ENCODE measurements around the gene ACER2.
A peak's percentile ranks its signal among the peaks of the same experiment; 100 is the strongest.

Gene ACER2

DNA sequence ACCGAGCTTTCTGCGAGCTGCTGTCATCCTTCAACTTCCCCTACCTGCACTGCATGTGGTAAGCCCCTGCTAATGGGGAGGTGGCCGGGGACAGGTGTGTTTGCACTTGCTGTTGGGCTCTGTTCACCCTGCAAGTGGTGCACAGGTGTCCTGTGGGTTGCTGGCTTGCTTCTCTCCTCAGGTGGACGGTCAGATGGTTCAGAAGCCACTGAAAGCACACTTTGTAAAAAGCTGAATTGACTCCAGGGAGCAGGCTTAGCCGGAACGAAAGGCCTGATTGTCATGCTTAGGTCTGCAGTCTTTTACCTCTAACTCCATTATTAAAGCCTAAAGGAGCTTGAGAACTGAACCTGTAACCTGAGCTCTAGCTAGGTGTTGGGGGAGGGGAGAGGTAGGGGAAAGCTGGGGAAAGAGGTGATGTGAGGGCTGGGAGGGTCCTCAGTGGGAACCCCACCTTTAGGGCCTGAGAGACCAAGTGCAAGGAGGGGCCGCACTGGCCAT is 37.6 kb downstream of the ACER2 start:
- no peaks in the 10 kb centered on the region for H3K27me3 ChIP-seq (ENCODE audit: insufficient read depth, low read length)
- no peak overlapping the region for H2AFZ ChIP-seq (ENCODE audit: low read length)
- H3K4me1 ChIP-seq (ENCODE audit: insufficient read depth, low read length, severe bottlenecking), result peaks cover 2% of the 10 kb centered on the region
- H3K36me3 ChIP-seq (ENCODE audit: insufficient read depth, low read length), result no peaks in the 10 kb centered on the region
- H3K79me2 ChIP-seq (ENCODE audit: insufficient read depth, low read length), result no peaks in the 10 kb centered on the region
- no peak overlapping the region for H3K4me3 ChIP-seq (ENCODE audit: low read depth, low read length, poor library complexity, severe bottlenecking)
- no peaks in the 10 kb centered on the region for H3K9me3 ChIP-seq (ENCODE audit: low read length)
- H3K27ac ChIP-seq (ENCODE audit: low read depth, low read length, poor library complexity, severe bottlenecking), result no peak overlapping the region
- TF ChIP-seq EZH2 (IDR thresholded peaks at IDR 0.05; ENCODE audit: borderline replicate concordance, low read length), result no peak
- TF ChIP-seq, protein P1, sequence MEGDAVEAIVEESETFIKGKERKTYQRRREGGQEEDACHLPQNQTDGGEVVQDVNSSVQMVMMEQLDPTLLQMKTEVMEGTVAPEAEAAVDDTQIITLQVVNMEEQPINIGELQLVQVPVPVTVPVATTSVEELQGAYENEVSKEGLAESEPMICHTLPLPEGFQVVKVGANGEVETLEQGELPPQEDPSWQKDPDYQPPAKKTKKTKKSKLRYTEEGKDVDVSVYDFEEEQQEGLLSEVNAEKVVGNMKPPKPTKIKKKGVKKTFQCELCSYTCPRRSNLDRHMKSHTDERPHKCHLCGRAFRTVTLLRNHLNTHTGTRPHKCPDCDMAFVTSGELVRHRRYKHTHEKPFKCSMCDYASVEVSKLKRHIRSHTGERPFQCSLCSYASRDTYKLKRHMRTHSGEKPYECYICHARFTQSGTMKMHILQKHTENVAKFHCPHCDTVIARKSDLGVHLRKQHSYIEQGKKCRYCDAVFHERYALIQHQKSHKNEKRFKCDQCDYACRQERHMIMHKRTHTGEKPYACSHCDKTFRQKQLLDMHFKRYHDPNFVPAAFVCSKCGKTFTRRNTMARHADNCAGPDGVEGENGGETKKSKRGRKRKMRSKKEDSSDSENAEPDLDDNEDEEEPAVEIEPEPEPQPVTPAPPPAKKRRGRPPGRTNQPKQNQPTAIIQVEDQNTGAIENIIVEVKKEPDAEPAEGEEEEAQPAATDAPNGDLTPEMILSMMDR (IDR thresholded peaks at IDR 0.05; ENCODE audit: low read length), result no peak
- H3K4me2 ChIP-seq (ENCODE audit: low read length), result no peak overlapping the region
- no peaks in the 10 kb centered on the region for H3K9me2 ChIP-seq (ENCODE audit: low read depth, low read length)
- no peak overlapping the region for H3K9ac ChIP-seq (ENCODE audit: low read length)
- H3F3A ChIP-seq (ENCODE audit: insufficient read depth, low read length), result no peaks in the 10 kb centered on the region
- H4K20me1 ChIP-seq (ENCODE audit: insufficient read depth, low read length), result no peaks in the 10 kb centered on the region

DNA sequence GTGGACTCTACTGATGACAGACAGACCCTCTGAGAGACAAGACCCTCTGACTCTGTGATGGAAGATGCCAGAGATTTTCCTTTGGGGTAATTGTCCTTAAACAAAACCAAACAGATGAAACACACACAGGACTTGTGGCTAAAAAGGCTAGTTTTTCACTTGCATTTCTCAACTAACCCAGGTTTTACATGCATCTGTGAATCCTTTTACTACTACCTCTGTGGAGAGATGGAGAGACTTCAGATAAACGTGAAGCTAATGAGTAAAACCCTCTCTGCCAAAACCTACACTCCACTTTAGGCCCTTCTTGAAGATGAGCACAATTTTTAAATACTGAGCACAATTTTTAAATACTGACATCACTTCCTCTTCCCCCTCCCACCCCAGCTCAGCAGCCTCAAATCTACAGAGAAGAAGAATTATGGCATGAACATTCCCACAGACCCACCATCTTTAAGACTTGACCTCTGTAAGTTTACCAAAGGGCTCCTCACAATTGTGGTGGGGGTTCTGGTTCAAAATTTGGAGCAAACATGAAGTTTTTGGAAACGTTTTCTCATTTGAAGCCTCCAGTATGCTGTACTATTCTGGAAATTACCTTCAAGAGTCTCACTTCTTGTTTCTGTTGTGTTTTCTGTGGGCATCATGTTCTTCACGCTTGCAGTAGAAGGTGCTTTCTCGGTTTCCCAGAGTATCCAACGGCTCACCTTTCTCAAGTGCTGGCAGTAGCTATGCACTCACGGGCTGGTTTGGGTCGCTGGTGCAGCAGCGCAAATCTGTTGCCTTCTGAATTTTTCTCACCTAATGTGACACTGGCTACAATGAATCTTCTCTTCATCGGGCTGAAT is 42.7 kb downstream of the ACER2 start:
- no peak for TF ChIP-seq EZH2 (IDR thresholded peaks at IDR 0.05; ENCODE audit: borderline replicate concordance, low read length)
- TF ChIP-seq, protein P1 (IDR thresholded peaks at IDR 0.05; ENCODE audit: low read length), result no peak
- Histone ChIP-seq H3K9me3 (ENCODE audit: low read length) (no peaks in the 10 kb centered on the region), H3K4me3 (ENCODE audit: low read depth, low read length, poor library complexity, severe bottlenecking) (peak overlapping the region; percentile 27), H3K79me2 (ENCODE audit: insufficient read depth, low read length) (no peaks in the 10 kb centered on the region), H3K9ac (ENCODE audit: low read length) (no peak overlapping the region), H3K36me3 (ENCODE audit: insufficient read depth, low read length) (no peaks in the 10 kb centered on the region), H4K20me1 (ENCODE audit: insufficient read depth, low read length) (no peaks in the 10 kb centered on the region), H3K4me2 (ENCODE audit: low read length) (peak overlapping the region; percentile 54), H3K27me3 (ENCODE audit: insufficient read depth, low read length) (no peaks in the 10 kb centered on the region), H2AFZ (ENCODE audit: low read length) (peak overlapping the region; percentile 43; the same call in 1 of the 2 replicates), H3F3A (ENCODE audit: insufficient read depth, low read length) (no peaks in the 10 kb centered on the region), H3K4me1 (ENCODE audit: insufficient read depth, low read length, severe bottlenecking) (peaks cover 10% of the 10 kb centered on the region), H3K9me2 (ENCODE audit: low read depth, low read length) (no peaks in the 10 kb centered on the region), H3K27ac (ENCODE audit: low read depth, low read length, poor library complexity, severe bottlenecking) (no peak overlapping the region)

DNA sequence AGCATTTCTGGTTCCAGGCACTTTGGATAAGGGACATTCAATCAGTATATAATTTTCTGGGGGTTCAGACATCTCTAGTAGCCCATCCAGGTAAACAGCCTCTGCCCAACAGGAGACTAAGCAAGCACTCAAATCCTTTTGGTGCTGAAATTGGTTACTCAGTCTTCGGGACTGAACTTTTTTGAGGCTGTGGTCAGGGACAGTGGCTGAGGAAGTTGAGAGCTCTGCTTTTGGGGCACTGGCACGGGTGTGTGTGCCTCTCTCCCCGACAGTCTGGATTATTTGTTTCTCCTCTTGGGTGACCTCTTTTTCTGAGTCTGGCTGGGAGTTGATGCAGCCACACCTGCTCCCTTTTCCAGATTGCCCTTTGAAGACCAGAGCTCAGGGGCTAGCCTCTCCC is 47.6 kb downstream of the ACER2 start:
- H3K4me2 ChIP-seq (ENCODE audit: low read length), result no peak overlapping the region

More for the DNA sequence above, 47.6 kb downstream of the ACER2 start:
- H3K9me3 ChIP-seq (ENCODE audit: low read length), result no peaks in the 10 kb centered on the region
- H4K20me1 ChIP-seq (ENCODE audit: insufficient read depth, low read length), result no peaks in the 10 kb centered on the region
- H3K79me2 ChIP-seq (ENCODE audit: insufficient read depth, low read length), result no peaks in the 10 kb centered on the region
- no peak overlapping the region for H3K27ac ChIP-seq (ENCODE audit: low read depth, low read length, poor library complexity, severe bottlenecking)
- no peaks in the 10 kb centered on the region; the same call in 1 of the 2 replicates for H3K27me3 ChIP-seq (ENCODE audit: insufficient read depth, low read length)
- H3K4me1 ChIP-seq (ENCODE audit: insufficient read depth, low read length, severe bottlenecking), result peaks cover 16% of the 10 kb centered on the region
- H3K9ac ChIP-seq (ENCODE audit: low read length), result no peak overlapping the region
- no peaks in the 10 kb centered on the region for H3K9me2 ChIP-seq (ENCODE audit: low read depth, low read length)
- H3F3A ChIP-seq (ENCODE audit: insufficient read depth, low read length), result no peaks in the 10 kb centered on the region
- no peaks in the 10 kb centered on the region for H3K36me3 ChIP-seq (ENCODE audit: insufficient read depth, low read length)
- no peak overlapping the region for H3K4me3 ChIP-seq (ENCODE audit: low read depth, low read length, poor library complexity, severe bottlenecking)
- H2AFZ ChIP-seq (ENCODE audit: low read length), result no peak overlapping the region
- TF ChIP-seq, protein P1 (IDR thresholded peaks at IDR 0.05; ENCODE audit: low read length), result no peak
- no peak for TF ChIP-seq EZH2 (IDR thresholded peaks at IDR 0.05; ENCODE audit: borderline replicate concordance, low read length)
